ENCODE data around the gene DLG1. TPM values are rescaled to one million over a fixed set of nuclear protein-coding genes. Genes with fewer than 3 reads are reported as not detected.

DLG1 gene
- total RNA-seq, 2 experiments from 2014 or later, result 48.9 to 95.1 TPM

DNA sequence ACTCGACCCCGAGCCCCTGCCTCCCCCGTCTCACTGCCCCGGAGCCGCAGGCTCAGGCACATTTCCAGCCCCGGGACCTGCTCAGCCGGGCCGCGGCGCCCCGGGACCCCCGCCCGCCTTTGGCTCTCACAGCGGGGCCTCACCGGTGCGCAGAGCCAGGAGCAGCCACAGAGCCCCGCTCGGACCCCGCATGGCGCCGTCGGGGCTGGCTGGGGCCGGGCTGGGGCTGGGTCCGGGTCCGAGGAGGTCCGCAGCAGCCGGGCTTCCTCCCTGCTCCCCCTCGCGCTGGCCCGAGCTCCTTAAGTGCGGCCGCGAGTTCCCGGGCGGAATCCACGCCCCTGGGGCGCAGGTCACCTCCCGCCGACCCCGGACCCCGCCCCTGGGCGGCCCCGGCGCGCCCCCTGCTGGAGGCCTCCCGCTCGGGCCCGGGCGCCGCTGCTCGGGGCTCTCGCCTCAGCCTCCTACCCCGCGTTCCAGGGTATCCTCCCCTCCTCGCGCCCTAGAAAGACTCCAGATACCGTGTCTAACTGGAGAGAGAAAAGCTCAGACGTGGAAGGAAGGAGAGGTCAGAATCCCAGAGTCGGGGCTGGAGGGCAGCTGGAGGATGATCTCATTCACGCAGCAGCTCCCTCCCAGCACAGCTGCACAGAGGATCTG lies 268.8 kb downstream of the DLG1 start, which contains the start of gene MELTF:
MELTF (minus strand) TSS at position 307 of the 657 bp plus-strand sequence; CDS start at position 192, 115 bp downstream.
- Histone ChIP-seq H4K20me1 (ENCODE audit: insufficient read depth, low read length) (no peaks in the 10 kb centered on the region), H3K9me2 (ENCODE audit: insufficient read depth, low read length) (no peaks in the 10 kb centered on the region), H3K9me3 (ENCODE audit: low read length) (no peaks in the 10 kb centered on the region), H3K4me1 (ENCODE audit: insufficient read depth, low read length, poor library complexity, severe bottlenecking) (peaks cover 14% of the 10 kb centered on the region), H3K79me2 (ENCODE audit: insufficient read depth, low read depth, low read length) (no peaks in the 10 kb centered on the region), H3K4me3 (ENCODE audit: low read depth, low read length, poor library complexity, severe bottlenecking) (peak within 1 kb of the TSS; percentile 74), H3K27ac (ENCODE audit: low read depth, low read length, poor library complexity, severe bottlenecking) (no peak within 1 kb of the TSS), H3K36me3 (ENCODE audit: insufficient read depth, low read length) (no peaks in the 10 kb centered on the region), H3K4me2 (ENCODE audit: low read length) (peak within 1 kb of the TSS; percentile 83), H2AFZ (ENCODE audit: low read length) (peak within 1 kb of the TSS; percentile 88)
- no peak for TF ChIP-seq EZH2phosphoT487 (IDR thresholded peaks at IDR 0.05; ENCODE audit: borderline replicate concordance, low read depth, low read length)
- TF ChIP-seq, protein P1, sequence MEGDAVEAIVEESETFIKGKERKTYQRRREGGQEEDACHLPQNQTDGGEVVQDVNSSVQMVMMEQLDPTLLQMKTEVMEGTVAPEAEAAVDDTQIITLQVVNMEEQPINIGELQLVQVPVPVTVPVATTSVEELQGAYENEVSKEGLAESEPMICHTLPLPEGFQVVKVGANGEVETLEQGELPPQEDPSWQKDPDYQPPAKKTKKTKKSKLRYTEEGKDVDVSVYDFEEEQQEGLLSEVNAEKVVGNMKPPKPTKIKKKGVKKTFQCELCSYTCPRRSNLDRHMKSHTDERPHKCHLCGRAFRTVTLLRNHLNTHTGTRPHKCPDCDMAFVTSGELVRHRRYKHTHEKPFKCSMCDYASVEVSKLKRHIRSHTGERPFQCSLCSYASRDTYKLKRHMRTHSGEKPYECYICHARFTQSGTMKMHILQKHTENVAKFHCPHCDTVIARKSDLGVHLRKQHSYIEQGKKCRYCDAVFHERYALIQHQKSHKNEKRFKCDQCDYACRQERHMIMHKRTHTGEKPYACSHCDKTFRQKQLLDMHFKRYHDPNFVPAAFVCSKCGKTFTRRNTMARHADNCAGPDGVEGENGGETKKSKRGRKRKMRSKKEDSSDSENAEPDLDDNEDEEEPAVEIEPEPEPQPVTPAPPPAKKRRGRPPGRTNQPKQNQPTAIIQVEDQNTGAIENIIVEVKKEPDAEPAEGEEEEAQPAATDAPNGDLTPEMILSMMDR (conservative IDR thresholded peaks at IDR 0.05; ENCODE audit: low read length), result peak; percentile 89
- CTCF ChIA-PET (ENCODE audit: unreplicated experiment), result interaction anchor here (0.6 to 1.7 kb wide), 2 partner anchors 12 to 51 kb away, joined by 4 to 5 read pairs; no protein-coding TSS in a partner anchor
- intact Hi-C loops (cut with micrococcal nuclease; ENCODE audit: unreplicated experiment), result loop anchor here (1.0 kb wide), 2 partner anchors 27 to 51 kb away; no protein-coding TSS in a partner anchor
- POLR2A ChIA-PET, result no interaction called here
- DNase-seq (ENCODE audit: low spot score), result peak; percentile 83
- no TSS peak for BruUV-seq (replicated peaks)

DNA sequence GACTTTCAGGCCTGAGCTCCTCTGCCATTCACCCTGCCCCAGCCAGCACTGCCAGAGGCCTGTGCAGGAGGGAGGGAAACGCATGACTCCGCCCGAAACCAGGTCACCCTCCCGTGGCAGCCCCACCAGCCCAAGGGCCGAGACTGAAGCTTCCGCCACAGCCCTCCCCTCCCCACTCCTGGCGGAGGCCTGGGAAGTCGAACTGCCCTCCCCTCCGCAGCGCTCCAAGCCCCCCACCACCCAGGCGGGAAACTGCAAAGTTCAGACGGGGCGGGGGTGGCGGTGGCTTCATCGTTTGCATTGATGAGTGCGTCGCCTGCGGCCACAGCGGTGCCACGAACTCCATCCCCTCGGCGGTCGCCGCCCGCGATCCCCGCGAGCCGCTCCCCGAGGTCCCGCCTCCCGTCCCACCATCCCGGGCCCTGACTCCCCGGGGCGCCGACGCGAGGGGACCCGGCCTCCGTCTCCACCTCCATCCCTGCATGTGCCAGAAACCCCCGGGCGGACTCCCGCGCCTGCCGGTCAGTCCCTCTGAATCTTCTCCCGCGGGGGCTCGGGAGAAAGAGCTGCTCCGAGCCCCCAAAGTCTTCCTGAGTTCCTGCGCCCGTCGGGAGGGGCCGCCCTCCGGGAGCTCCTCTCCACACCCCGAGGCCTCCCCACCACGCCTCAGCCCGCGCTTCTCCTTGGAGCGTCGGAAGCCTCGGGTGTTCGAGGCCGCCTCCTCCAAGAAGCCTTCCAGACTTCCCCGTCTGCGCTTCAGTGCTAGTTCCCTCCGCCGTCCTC lies 269.5 kb downstream of the DLG1 start:
- Histone ChIP-seq H3K9me3 (ENCODE audit: low read length) (no peaks in the 10 kb centered on the region), H3K79me2 (ENCODE audit: insufficient read depth, low read depth, low read length) (no peaks in the 10 kb centered on the region), H3K4me3 (ENCODE audit: low read depth, low read length, poor library complexity, severe bottlenecking) (peak overlapping the region; percentile 74), H3K27ac (ENCODE audit: low read depth, low read length, poor library complexity, severe bottlenecking) (no peak overlapping the region), H4K20me1 (ENCODE audit: insufficient read depth, low read length) (no peaks in the 10 kb centered on the region), H2AFZ (ENCODE audit: low read length) (peak overlapping the region; percentile 88), H3K36me3 (ENCODE audit: insufficient read depth, low read length) (no peaks in the 10 kb centered on the region), H3K4me1 (ENCODE audit: insufficient read depth, low read length, poor library complexity, severe bottlenecking) (peaks cover 19% of the 10 kb centered on the region), H3K4me2 (ENCODE audit: low read length) (peak overlapping the region; percentile 83), H3K9me2 (ENCODE audit: insufficient read depth, low read length) (no peaks in the 10 kb centered on the region)
- ChIA-PET POLR2A (interaction anchor here (0.9 kb wide), 1 partner anchor 12 kb away, joined by 3 read pairs; no protein-coding TSS in a partner anchor), CTCF (ENCODE audit: unreplicated experiment) (interaction anchor here (0.6 to 1.7 kb wide), 2 partner anchors 13 to 50 kb away, joined by 4 to 5 read pairs; no protein-coding TSS in a partner anchor)
- DNase-seq (ENCODE audit: low spot score), result peak; percentile 40
- intact Hi-C loops (cut with micrococcal nuclease; ENCODE audit: unreplicated experiment), result loop anchor here (1.0 kb wide), 2 partner anchors 27 to 51 kb away; no protein-coding TSS in a partner anchor
- no TSS peak for BruUV-seq (replicated peaks)
- TF ChIP-seq EZH2phosphoT487 (IDR thresholded peaks at IDR 0.05; ENCODE audit: borderline replicate concordance, low read depth, low read length), result no peak
- TF ChIP-seq, protein P1 (conservative IDR thresholded peaks at IDR 0.05; ENCODE audit: low read length), result no peak
